NOMO-1 treated with DMSO at 0.1 percent for 48 hours (cell line): ENCODE results near the gene C1QTNF1.
"Not testable (repeated sequence)": the region's sequence is repeated elsewhere in the genome, so short reads cannot be mapped to it uniquely, and the experiment has no call there.

Experiments
- DNase-seq: peaks from one replicate; lab custom pipeline; 2025; ENCODE audit not compliant: unreplicated experiment; lab: John Stamatoyannopoulos, UW

The C1QTNF1 gene

DNA sequence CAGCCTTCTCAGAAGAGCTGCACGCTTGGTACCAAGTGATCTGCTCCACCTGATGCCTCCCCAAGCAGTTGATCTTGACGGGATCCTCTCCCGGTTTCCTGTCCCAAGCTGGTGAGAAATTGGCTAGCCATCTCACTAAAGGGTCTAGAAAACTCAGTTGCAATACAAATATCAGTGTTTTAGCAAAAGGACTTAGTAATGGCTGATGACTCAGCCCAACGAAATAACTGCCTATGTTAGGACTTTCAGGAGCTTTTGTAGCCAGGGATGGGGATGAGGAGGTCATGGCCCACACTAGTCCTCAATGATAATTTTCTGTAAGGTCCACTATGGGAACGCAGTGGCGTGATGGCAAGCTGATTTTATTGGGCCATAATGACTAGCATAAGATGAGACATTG lies 27.3 kb downstream of the C1QTNF1 start:
- no peak for DNase-seq

DNA sequence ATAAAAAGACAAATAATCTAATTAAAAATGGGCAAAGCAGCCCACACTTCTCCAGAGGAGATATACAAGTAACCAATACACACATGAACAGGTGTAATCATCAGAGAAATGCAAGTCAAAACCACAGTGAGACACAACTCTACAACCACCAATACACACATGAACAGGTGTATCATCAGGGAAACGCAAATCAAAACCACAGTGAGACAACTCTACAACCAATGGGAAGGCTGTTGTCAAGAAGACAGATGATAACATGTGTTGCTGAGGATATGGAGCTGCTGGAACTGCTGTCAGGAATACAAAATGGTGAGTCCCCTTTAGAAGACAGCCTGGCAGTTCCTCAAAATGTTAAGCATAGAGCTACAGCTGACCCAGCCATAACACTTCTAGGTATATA lies 28.2 kb downstream of the C1QTNF1 start:
- DNase-seq, result no peak

DNA sequence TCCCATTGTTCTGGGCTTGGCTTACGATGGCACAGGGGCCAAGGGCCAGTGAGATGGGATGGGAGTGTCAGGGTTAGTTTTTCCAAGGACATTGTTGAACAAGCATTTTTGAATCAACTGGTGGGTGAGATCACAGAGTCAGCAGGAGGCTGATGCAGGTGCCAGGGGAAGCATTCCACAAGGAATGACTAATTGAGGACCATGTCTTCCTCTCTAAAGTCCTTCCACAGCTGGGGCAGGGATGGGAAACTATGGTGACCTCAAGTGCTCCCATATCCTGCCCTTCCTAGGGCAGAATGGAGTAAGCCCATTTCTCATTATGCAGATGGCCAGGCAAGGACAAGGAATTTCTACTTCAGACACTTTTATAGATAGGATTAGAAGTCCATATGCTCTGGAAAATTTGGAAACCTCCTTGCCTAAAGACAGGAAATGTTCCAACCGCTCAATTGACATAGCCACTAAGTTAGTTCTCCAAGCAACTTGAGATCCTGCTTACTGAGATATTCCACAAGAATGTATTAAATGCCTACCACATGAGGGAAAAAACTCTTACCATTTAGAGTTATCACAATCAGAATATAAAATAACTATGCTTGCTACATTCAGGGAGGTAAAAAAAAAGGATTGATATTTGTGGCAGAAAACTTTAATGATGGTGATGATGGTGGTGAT lies 29.4 kb downstream of the C1QTNF1 start:
- DNase-seq, result no peak

DNA sequence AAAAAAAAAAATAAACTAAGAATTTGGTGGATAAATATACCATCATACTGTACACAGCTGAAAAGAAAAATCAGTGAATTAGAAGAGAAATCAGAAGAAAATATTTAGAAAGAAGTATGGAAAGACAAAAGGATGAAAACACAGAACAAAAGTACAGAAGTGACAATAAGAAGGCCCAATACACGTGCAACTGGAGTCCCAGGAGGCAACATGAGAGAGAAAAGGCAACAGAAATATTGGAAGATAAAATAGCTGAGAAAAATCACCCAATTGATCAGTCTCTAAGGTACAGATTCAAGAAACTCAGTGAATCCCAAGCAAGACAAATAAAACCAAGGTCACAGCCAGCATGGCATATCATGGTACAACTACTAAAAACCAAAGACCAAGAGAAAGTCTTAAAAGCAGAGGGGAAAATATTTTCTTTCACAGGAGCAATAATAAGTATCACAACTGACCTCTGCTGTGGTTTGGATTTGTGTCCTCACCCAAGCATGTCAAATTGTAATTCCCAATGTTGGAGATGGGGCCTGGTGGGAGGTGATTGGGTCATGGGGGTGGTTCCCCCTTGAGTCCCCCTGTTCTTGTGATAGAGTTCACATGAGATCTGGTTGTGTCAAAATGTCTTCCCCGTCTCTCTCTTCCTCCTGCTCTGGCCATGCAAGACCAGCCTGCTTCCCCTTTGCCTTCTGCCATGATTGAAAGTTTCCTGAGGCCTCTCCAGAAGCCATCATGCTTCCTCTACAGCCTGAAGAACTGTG lies 30.4 kb downstream of the C1QTNF1 start:
- no peak for DNase-seq

DNA sequence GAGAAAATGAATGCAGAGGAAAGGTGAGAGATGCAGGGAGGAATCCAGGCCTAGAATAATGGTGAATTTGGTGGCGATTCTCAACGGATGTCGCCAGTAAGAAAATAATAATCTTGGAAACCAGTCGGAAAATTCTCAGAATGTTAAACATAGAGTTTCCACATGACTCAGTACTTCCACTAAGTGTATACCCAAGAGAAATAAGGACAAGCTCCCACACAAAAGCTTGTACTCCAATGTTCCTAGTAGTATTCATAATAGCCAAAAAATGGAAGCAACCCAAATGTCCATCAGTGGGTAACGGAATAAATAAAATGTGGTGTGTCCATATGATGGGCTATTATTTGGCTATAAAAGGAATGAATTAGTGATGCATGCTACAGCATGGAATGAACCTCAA lies 31.2 kb downstream of the C1QTNF1 start:
- no peak for DNase-seq

- DNase-seq, result peak; percentile 28
These were observed 33.9 kb downstream of the C1QTNF1 start for GRCh38 chr17:79057737-79058385.

- peak; percentile 42 for DNase-seq
These were observed 38.7 kb downstream of the C1QTNF1 start for GRCh38 chr17:79062691-79063090.

GRCh38 chr17:79064026-79064425 lies 40.1 kb downstream of the C1QTNF1 start:
- DNase-seq, result no peak

DNA sequence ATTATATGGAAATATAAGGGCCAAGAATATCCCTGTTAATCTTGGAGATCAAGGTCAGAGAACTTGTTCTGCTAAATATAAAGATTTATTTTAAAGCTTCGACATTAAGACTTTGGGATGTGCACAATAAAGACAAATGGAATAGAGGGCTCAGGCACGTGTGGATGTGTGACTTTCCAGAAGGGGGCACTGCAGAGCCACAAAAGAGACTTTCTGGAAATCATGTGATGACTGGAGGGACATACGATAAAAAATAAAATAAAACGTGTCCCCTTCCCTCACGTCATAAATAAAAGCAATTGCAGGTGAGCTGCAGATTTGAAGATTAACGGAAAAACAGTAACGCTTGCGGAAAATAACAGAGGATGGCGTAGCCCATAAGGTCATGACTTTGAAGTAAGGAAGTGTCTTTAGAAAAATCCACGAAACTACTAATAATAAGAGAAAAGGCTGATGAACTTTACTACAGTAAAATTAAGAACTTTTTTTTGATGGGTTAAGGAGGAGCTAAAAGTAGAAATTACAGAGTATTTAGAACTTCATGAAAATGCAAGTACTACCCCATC lies 41.2 kb downstream of the C1QTNF1 start:
- peak; percentile 36 for DNase-seq

- no peak for DNase-seq
These were observed 43.0 kb downstream of the C1QTNF1 start for GRCh38 chr17:79066963-79067362.

DNA sequence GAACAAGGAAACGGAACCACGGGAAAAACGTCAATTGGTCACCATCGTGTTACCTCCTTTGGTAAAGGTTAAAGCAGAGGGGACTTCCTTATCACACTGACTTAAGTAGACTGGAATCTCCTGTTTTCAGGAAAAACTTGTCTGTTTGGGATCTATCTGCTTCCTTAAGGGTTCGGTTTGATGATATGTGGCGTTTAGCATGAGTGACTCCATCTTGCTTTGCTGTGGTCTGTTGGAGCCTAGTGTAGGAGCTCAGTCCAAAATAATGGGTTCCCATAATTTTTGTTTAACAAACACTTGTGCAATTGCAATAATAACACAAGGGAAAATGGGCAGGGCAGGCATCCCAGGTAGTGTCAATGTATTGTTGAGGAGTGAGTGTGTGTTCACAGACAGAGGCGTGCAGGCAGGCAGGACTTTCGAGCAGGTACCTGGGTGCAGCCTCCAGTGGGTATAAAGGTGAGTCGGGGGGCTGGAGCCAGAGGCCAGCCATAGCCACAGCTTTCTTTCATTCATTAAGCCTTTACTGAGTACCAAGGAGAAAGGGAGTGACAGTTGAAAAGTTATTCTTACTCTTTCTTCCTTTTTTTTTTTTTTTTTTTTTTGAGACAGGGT lies 46.4 kb downstream of the C1QTNF1 start:
- DNase-seq, result no peak

GRCh38 chr17:79071161-79071740 lies 47.3 kb downstream of the C1QTNF1 start:
- no peak for DNase-seq

DNA sequence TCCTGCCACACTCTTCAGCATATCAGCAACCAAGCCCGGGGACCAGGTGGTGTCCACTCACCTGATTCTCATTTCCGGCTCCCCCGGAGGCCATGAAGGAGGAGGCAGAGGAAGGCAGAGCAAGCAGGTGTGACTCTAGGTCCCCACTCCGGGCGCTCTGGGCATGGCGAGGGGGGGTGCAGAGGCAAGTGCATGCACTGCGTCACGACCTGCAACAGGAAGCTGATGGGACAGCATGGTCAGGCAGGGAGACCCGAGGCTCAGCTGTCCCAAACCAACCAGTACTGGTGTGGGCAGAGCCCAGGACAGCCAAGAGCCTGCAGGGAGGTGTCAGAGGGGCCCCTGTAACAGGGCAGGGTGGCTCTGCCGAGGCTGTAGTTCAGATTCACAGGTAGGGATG lies 48.6 kb downstream of the C1QTNF1 start:
- no peak for DNase-seq

- DNase-seq, result no peak
These were observed 49.2 kb downstream of the C1QTNF1 start for GRCh38 chr17:79073016-79073705.

- no peak for DNase-seq
These were observed 49.7 kb downstream of the C1QTNF1 start for GRCh38 chr17:79073706-79074088.

DNA sequence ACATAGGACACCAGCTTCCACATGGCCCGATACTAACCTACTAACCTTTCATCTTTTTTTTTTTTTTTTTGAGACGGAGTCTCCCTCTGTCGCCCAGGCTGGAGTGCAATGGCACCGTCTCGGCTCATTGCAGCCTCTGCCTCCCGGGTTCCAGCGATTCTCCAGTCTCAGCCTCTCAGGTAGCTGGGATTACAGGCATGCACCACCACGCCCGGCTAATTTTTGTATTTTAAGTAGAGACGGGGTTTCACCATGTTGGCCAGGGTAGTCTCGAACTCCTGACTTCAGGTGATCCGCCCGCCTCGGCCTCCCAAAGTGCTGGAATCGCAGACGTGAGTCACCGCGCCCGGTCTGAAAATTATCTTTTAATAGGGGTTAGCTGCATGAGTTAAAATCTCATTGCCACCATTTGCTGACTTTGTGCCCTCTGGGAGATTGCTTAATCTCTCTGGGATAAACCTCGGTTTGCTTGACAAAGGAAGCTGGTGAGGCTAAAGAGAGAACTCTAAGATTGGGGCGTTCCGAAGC lies 50.2 kb downstream of the C1QTNF1 start:
- not testable (repeated sequence) for DNase-seq

GRCh38 chr17:79074649-79075445 lies 50.9 kb downstream of the C1QTNF1 start, which contains the start of gene ENGASE:
ENGASE (plus strand) TSS chr17:79074824; CDS start chr17:79074945, 121 bp downstream.
- peak; percentile 98 for DNase-seq

- no peak for DNase-seq
These were observed 51.4 kb downstream of the C1QTNF1 start for GRCh38 chr17:79075446-79075750.

DNA sequence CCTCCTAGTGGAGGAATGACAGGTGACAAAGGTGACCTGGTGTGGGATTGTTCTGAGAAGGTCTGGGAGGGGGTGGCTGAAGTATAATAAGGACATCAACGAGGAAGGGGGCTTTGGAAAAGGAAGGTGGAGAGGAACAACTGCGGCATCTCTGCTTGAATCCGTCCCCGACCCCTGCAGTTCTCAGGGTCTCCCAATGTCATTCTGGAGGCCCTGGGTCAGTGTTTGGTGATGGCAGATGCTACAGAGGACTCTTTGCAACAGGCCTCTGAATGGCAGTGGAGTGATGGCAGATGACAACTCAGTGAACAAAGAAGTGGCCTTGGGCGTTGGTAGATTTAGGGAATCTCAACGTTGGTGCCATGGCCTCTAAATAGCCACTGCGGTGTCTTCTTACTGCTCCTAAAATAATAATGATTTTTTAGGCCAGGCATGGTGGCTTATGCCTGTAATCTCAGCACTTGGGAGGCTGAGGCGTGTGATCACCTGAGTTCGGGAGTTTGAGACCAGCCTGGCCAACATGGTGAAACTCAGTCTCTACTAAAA lies 52.0 kb downstream of the C1QTNF1 start:
- no peak for DNase-seq
